Mucosa of descending colon (tissue), 3 donors: ENCODE results near the gene PRR18. TPM values are rescaled to one million over a fixed set of nuclear protein-coding genes. Genes with fewer than 3 reads are reported as not detected.

Experiments used
- ATAC-seq: fragments of 200-7000 bp; cut with Tn5 transposase; one replicate; pipeline ENCODE4 v1.9.1; 2020; ENCODE audit warnings: mild to moderate bottlenecking, moderate library complexity
- DNase-seq, 3 donors: peaks; one replicate each; pipeline ENCODE4 v3.0.0-alpha.2; 2020
- H3K36me3 ChIP-seq: fragments of 200-600 bp; one replicate; pipeline ENCODE4 v1.8.0; 2021; ENCODE audit warnings: low read depth, mild to moderate bottlenecking
- H3K4me1 ChIP-seq: fragments of 200-600 bp; one replicate; pipeline ENCODE4 v1.8.0; 2021; ENCODE audit warnings: low read depth, mild to moderate bottlenecking
- H3K4me3 ChIP-seq: fragments of 200-600 bp; one replicate; pipeline ENCODE4 v1.8.0; 2021; ENCODE audit warnings: mild to moderate bottlenecking
- H3K9me3 ChIP-seq: fragments of 200-600 bp; one replicate; pipeline ENCODE4 v1.8.0; 2021; ENCODE audit warnings: mild to moderate bottlenecking
- CTCF ChIP-seq: fragments of 200-600 bp; IDR thresholded peaks from one replicate; pipeline ENCODE4 v1.8.0; 2022; ENCODE audit warnings: antibody characterized with exemption, mild to moderate bottlenecking
- intact Hi-C, 2 donors: fragments of 100-400 bp; cut with DNase I in 1 of 2; cut with micrococcal nuclease in 1 of 2; formaldehyde crosslinking; loops; one replicate each; pipeline versions ENCODE4 v1.11.0 to v1.11.1; 2022; cut with DNase I, micrococcal nuclease
- total RNA-seq, 3 donors: library from RNA; stranded (reverse); fragmentation: NEBNext Ultra II Directional in 2 of 3; extraction: Animal tissue kit (Norgen Biotek cat#: 25700) in 2 of 3; gene quantifications; one replicate each; pipeline versions ENCODE4 v1.2.1 to v1.2.4, GENCODE V29; 2021 to 2023
- donor health status: DM: no; HTN: no; CAD: no; lungs with moderate emphysema.
- donor health status: DM: no; HTN: no; CAD: no.
- donor health status: DM: no; HTN: yes; CAD: no.

The PRR18 gene
- total RNA-seq, 3 donors from 2014 or later, result 0.13 TPM; not detected in 2

DNA sequence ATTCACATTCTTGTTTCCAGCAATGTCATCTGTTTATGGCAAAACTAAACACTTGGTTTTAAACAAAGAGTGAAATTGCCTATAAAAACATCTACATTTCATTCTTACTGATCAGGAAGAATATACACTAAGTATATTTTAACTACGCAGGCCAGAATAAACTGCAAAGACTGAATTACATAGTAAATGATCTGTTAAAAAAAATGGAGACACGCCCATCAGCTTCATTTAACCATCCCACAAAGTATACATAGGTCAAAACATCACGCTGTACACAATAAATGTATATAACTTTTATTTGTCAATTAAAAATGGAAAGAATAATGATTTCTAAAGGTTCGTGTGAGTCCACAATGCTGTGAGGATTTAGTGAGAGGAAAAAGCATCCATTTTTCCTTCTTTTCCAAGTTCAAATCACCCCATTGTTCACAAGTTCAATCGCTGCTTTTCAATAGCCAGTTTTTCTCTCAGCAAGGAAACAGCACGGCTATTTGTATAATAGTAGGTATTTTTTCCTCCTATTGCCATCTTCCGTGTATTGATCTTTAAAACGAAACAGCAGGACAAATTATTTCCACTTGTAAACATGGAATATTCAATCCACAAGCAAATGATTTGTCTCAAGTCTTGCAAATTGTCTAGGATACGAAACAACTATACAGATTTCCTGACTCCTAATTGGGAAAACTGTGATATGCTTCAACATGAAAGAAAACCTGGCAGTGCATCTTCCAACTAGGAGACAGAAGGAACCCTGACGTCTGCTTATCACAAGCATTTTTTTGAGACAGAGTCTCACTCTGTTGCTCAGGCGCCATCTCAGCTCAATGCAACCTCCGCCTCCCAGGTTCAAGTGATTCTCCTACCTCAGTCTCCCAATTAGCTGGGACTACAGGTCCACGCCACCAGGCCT lies 23.6 kb upstream of the PRR18 start:
- ATAC-seq (peak; percentile 65), DNase-seq (no peak)
- Histone ChIP-seq H3K9me3 (no peaks in the 10 kb centered on the region), H3K36me3 (no peaks in the 10 kb centered on the region), H3K4me1 (peaks cover 22% of the 10 kb centered on the region), H3K4me3 (no peak overlapping the region)
- intact Hi-C loops, result loop anchor here in 1 of 2 donors (10.0 kb wide), 1 partner anchor 53 kb away; the partner anchor contains the start of gene MPC1
- no peak for TF ChIP-seq CTCF

GRCh38 chr6:166330612-166331011 lies 22.4 kb upstream of the PRR18 start:
- Histone ChIP-seq H3K36me3 (no peaks in the 10 kb centered on the region), H3K4me3 (no peak overlapping the region), H3K4me1 (peaks cover 22% of the 10 kb centered on the region), H3K9me3 (no peaks in the 10 kb centered on the region)
- DNase-seq, result peak in 2 of 3 donors; percentile 54 to 68
- intact Hi-C loops, result loop anchor here in 1 of 2 donors (10.0 kb wide), 1 partner anchor 54 kb away; the partner anchor contains the start of gene MPC1
- ATAC-seq, result peak; percentile 81
- no peak for TF ChIP-seq CTCF

DNA sequence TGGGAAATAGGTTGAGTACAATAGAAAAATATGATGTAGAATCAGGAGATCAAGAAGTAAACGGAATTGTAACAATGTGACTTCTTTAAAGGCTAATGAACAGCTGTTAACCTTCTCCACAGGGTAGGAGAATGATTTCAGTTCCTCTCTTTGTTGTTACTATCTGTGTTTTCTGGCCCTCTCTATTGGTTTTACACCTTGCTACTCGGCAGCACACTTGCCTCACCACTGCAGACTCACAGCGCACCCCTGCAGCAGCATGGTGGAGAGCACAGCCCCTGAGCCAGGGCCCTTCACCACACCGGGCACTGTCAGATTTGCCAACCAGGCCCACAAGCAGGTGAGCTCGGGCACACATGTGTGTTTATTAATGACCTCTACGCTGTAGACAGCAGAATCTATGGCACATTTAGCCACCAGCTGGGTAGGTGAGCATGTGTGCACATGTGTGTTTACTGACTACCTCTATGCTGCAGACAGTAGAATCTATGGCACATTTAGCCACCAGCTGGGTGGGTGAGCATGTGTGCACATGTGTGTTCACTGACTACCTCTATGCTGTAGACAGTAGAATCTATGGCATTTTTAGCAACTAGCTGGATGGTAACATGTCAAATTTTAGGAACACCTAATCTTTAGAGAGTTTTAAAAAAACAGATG lies 17.3 kb upstream of the PRR18 start:
- H3K9me3 ChIP-seq, result no peaks in the 10 kb centered on the region
- ATAC-seq (no peak), DNase-seq (no peak)
- peaks cover 4% of the 10 kb centered on the region for H3K4me1 ChIP-seq
- intact Hi-C loops, result no loop called here
- TF ChIP-seq CTCF, result no peak
- H3K36me3 ChIP-seq, result no peaks in the 10 kb centered on the region
- no peak overlapping the region for H3K4me3 ChIP-seq

DNA sequence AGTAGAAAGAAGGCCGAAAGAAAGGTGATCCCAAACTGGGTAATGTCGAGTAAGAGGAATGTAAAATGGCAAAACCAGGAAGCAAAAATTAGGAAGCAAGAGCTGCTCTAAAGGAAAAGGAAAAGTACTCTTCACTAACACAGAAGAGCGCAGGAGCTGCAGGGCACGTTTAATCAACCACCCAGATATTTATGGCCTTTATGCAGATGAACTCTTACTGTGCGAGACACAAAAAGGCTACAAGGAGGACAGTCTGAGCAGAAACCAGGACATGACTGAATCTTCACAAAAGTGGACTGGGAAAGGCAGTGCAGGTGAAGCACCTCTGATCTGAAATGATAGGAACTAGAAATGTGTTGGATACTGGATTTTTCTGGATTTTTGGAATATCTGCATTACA lies 15.2 kb upstream of the PRR18 start:
- Histone ChIP-seq H3K4me3 (no peak overlapping the region), H3K9me3 (no peaks in the 10 kb centered on the region), H3K4me1 (no peaks in the 10 kb centered on the region), H3K36me3 (no peaks in the 10 kb centered on the region)
- intact Hi-C loops, result no loop called here
- DNase-seq (no peak), ATAC-seq (no peak)
- TF ChIP-seq CTCF, result no peak

DNA sequence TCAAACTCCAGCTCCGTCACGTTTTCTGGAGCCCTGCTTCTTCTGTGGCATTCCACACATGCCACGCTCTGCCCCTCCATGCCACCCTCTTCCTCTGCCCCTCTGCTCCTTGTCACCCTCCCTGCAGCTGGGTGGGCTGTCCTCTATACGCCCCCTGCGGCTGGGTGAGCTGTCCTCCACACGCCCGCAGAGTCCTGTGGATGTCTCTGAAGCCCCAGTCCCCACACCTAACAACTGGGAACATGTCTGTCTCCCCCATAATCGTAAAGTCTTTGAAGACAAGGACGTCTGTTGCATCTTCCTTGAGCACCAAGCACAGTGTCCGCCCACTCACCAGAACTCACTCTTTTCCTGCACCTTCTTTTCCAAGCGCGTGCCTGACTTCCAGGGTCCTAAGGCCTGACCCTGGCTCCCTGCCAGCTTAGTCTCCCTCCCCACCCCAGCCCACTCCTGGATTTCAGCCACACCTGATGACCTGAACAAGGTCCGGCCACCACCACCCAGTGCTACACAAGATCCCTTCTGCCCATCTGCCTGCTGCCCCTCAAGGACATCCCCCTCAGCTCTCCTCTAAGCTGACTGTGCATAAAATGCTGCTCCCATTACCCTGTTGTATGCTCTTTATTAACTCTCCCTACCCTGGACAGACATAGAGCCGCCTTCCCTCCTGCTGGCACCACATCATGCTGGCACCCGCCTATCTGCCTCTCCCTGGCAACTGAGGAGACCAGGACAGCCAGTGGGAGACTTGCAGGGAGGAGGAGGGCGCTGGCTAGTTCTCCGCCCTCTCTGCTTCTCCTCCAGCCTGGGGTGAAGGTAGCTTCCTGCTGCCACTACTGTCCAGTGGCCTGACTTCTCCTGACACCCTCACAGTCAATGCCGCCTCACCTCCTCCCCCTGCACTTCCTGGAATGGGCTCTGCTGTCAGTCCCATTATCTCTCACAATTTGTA lies 10.7 kb upstream of the PRR18 start:
- ATAC-seq, result peak; percentile 46
- DNase-seq, result no peak
- Histone ChIP-seq H3K36me3 (no peaks in the 10 kb centered on the region), H3K4me1 (no peaks in the 10 kb centered on the region), H3K4me3 (no peak overlapping the region), H3K9me3 (no peaks in the 10 kb centered on the region)
- TF ChIP-seq CTCF, result no peak
- intact Hi-C loops, result no loop called here
